Erythroblast (primary cell): ENCODE measurements around the gene CEACAM21.
A peak's percentile ranks its signal among the peaks of the same experiment; 100 is the strongest.

Experiments used
- GATA1 ChIP-seq: IDR thresholded peaks from 2 replicates; pipeline ENCODE4 v1.6.1; 2011; ENCODE audit warnings: low read depth, mild to moderate bottlenecking, control low read depth, low read length, moderate library complexity
- POLR2A ChIP-seq: IDR thresholded peaks from 2 replicates; pipeline ENCODE4 v1.6.1; 2011; ENCODE audit warnings: mild to moderate bottlenecking, low read length

GRCh38 chr19:41531438-41532311 is 44.3 kb upstream of the CEACAM21 start:
- TF ChIP-seq POLR2A = peak; percentile 65
- TF ChIP-seq GATA1 = no peak
